GM21717 (cell line): ENCODE results near the gene GPR15.

Experiments
- ATAC-seq: cut with Tn5 transposase; IDR thresholded peaks from one replicate; pipeline ENCODE4 v1.9.1; 2021; ENCODE audit warnings: mild to moderate bottlenecking, moderate library complexity; ENCODE audit not compliant: unreplicated experiment

Gene GPR15

DNA sequence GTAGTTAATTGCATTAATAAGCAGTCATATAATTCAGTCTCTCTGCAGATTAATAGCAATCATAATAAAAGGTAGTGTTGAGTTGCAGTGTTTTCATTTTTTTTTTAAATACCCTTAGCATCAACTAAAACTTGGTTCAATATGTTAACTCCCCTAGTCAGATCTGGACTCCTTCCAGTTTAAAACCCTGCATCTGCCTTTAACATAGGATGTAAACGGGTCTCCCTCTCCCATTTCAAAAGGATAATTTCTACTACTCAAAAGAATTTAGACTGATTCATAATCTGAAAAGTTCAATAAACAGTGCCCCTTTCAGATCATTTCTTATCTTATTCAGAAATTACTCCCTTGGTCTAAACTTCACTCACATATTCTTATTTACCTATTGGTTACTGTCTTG, 50.3 kb downstream of the GPR15 start:
- no peak for ATAC-seq

DNA sequence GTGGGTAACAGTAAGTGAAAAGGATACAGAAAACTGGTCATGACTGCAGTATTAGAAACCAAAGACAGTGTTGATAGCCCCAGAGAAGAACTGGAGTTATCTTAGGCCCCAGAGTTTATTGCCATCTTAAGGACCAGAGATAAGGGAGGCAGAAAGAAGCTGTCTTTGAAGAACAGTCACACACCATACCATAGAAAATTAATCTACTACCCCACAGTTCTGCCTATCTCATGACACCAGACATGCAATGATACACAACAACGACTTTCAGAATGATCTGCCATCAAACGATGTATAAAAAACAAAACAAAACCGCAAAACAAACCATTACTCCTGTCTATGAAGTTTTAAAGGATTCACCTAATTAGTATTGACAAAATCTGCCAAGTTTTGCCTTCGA, 52.0 kb downstream of the GPR15 start:
- no peak for ATAC-seq
